Measurements from ENCODE around the gene ISX. TPM values are rescaled to one million over a fixed set of nuclear protein-coding genes. Genes with fewer than 3 reads are reported as not detected.

Gene ISX
- total and polyA plus RNA-seq, 2 of the 13 experiments (the other 11 are each of a cell fraction or from before 2014, with no cell fraction given) = 1.4 to 1.8 TPM

DNA sequence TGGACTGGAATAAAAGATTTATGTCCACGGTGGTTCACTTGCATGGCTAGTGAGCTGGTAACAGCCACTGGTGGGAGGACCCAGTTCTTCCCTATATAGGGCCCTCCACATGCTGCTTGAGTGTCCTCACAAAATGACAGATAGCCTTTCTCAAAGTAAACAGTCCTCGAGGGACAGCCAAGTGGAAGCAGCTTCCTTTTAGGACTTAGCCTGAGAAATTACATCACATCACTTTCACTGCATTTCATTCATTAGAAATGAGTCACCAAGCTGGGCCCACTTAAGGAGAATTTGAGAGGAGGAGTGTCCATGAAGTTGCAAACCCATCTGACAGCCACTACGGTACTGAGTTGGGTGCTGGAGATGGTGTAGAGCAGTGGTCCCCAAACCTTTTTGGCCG is 7.0 kb downstream of the ISX start:
- no peak overlapping the region for H3K27ac ChIP-seq (ENCODE audit: extremely low read length, insufficient read depth, low read length)
- WGBS (ENCODE audit: low lambda C conversion rate) = 80% methylated on average over 3 of the region's 4 CpGs
- H3K79me2 ChIP-seq (ENCODE audit: insufficient read depth, low read length) = no peaks in the 10 kb centered on the region
- ATAC-seq (no peak), DNase-seq (ENCODE audit: low spot score) (no peak), FAIRE-seq (no peak)
- H3K4me1 ChIP-seq (ENCODE audit: insufficient read depth, low read length) = peaks cover 28% of the 10 kb centered on the region
- no peaks in the 10 kb centered on the region for H4K20me1 ChIP-seq (ENCODE audit: insufficient read depth, low read length)
- H3K27me3 ChIP-seq (ENCODE audit: control insufficient read depth in 1 of 2, insufficient read depth in 2 of 2, low read length in 2 of 2) = no peaks in the 10 kb centered on the region
- H3K4me3 ChIP-seq (replicated peaks in 1 of 3; ENCODE audit: insufficient read depth in 1 of 3, low read depth in 2 of 3, low read length in 3 of 3) = no peak overlapping the region
- no peak overlapping the region for H3K9ac ChIP-seq (ENCODE audit: insufficient read depth, low read depth, low read length)
- no peak for TF ChIP-seq NFATC3 (CRISPR knock-in tag; IDR thresholded peaks at IDR 0.05)
- no peak for TF ChIP-seq ARID3A (IDR thresholded peaks at IDR 0.05; ENCODE audit: low read depth, low read length)
- POLR2A ChIA-PET = no interaction called here
- no peak overlapping the region for H3K4me2 ChIP-seq (ENCODE audit: low read depth, low read length)
- BruUV-seq (replicated peaks) = no TSS peak
- H3K36me3 ChIP-seq (replicated peaks in 1 of 2; ENCODE audit: control insufficient read depth in 1 of 2, insufficient read depth in 2 of 2, low read length in 2 of 2) = no peaks in the 10 kb centered on the region
- CTCF ChIA-PET (ENCODE audit: low intra/inter-chr PET ratio, low total read pairs) = no interaction called here
- intact Hi-C loops (cut with micrococcal nuclease; ENCODE audit: unreplicated experiment) = no loop called here
- no peaks in the 10 kb centered on the region for H3K9me3 ChIP-seq (ENCODE audit: low read length)
- in situ Hi-C loops (cut with HindIII; ENCODE audit: extremely low pct_ligation_motif_present, low pct_unique_long_range_greater_than_20kb) = no loop called here
- no peak overlapping the region for H2AFZ ChIP-seq (ENCODE audit: low read length)

- Histone ChIP-seq H3K79me2 (ENCODE audit: insufficient read depth, low read length) (no peaks in the 10 kb centered on the region), H4K20me1 (ENCODE audit: insufficient read depth, low read length) (no peaks in the 10 kb centered on the region), H3K9me3 (ENCODE audit: low read length) (no peaks in the 10 kb centered on the region), H3K9ac (ENCODE audit: insufficient read depth, low read depth, low read length) (no peak overlapping the region), H3K36me3 (replicated peaks in 1 of 2; ENCODE audit: control insufficient read depth in 1 of 2, insufficient read depth in 2 of 2, low read length in 2 of 2) (no peaks in the 10 kb centered on the region), H3K27me3 (ENCODE audit: control insufficient read depth in 1 of 2, insufficient read depth in 2 of 2, low read length in 2 of 2) (no peaks in the 10 kb centered on the region), H3K4me2 (ENCODE audit: low read depth, low read length) (no peak overlapping the region), H3K27ac (ENCODE audit: extremely low read length, insufficient read depth, low read length) (no peak overlapping the region), H3K4me1 (ENCODE audit: insufficient read depth, low read length) (peaks cover 15% of the 10 kb centered on the region), H3K4me3 (replicated peaks in 1 of 3; ENCODE audit: insufficient read depth in 1 of 3, low read depth in 2 of 3, low read length in 3 of 3) (no peak overlapping the region), H2AFZ (ENCODE audit: low read length) (no peak overlapping the region)
- WGBS (ENCODE audit: low lambda C conversion rate) = 65% methylated on average over 4 of the region's 4 CpGs
- CTCF ChIA-PET (ENCODE audit: low intra/inter-chr PET ratio, low total read pairs) = no interaction called here
- TF ChIP-seq ZNF776 (CRISPR knock-in tag; IDR thresholded peaks at IDR 0.05) (no peak), ZNF432 (CRISPR knock-in tag; IDR thresholded peaks at IDR 0.05; ENCODE audit: borderline replicate concordance) (no peak), GABPA (IDR thresholded peaks at IDR 0.05; ENCODE audit: low read depth, low read length) (no peak; the same call in 1 of the 2 replicates), GABPA (CRISPR knock-in tag; IDR thresholded peaks at IDR 0.05; ENCODE audit: low read depth) (peak; percentile 69)
- POLR2A ChIA-PET = no interaction called here
- no TSS peak for BruUV-seq (replicated peaks)
- FAIRE-seq (no peak), ATAC-seq (no peak), DNase-seq (ENCODE audit: low spot score) (no peak)
- intact Hi-C loops (cut with micrococcal nuclease; ENCODE audit: unreplicated experiment) (no loop called here), in situ Hi-C loops (cut with HindIII; ENCODE audit: extremely low pct_ligation_motif_present, low pct_unique_long_range_greater_than_20kb) (no loop called here)
Measured at GRCh38 chr22:35074583-35074982, 8.6 kb downstream of the ISX start.
